ENCODE measurements around the gene POGZ.

Gene POGZ

GRCh38 chr1:151402764-151403163 is 56.5 kb downstream of the POGZ start:
- Histone ChIP-seq H3K36me3 (ENCODE audit: insufficient read depth, low read length) (peaks cover 62% of the 10 kb centered on the region), H4K20me1 (ENCODE audit: insufficient read depth, low read length, poor library complexity, severe bottlenecking) (peaks cover 21% of the 10 kb centered on the region), H3K27me3 (ENCODE audit: insufficient read depth, low read length, poor library complexity, severe bottlenecking) (no peaks in the 10 kb centered on the region), H2AFZ (ENCODE audit: low read length) (no peak overlapping the region), H3K4me1 (ENCODE audit: insufficient read depth, low read length, poor library complexity, severe bottlenecking) (peaks cover 10% of the 10 kb centered on the region), H3K9me3 (ENCODE audit: insufficient read depth, low read depth, low read length) (no peaks in the 10 kb centered on the region), H3F3A (ENCODE audit: low read depth) (peaks cover 15% of the 10 kb centered on the region; the same call in 1 of the 2 replicates), H3K4me3 (ENCODE audit: low read length, poor library complexity, severe bottlenecking) (no peak overlapping the region), H3K9ac (ENCODE audit: low read depth, low read length, poor library complexity, severe bottlenecking) (no peak overlapping the region), H3K9me2 (replicated peaks; ENCODE audit: low read depth, low read length) (no peaks in the 10 kb centered on the region), H3K79me2 (ENCODE audit: insufficient read depth, low read length) (peaks cover 22% of the 10 kb centered on the region), H3K4me2 (ENCODE audit: low read depth, low read length, poor library complexity, severe bottlenecking) (no peak overlapping the region)
- no peak for TF ChIP-seq EZH2phosphoT487 (IDR thresholded peaks at IDR 0.05; ENCODE audit: borderline replicate concordance)
- no peak for TF ChIP-seq CTCF (conservative IDR thresholded peaks at IDR 0.05; ENCODE audit: low read length)

GRCh38 chr1:151401860-151402259 is 57.4 kb downstream of the POGZ start:
- no peak overlapping the region for H3K4me3 ChIP-seq (ENCODE audit: low read length, poor library complexity, severe bottlenecking)
- no peaks in the 10 kb centered on the region for H3K9me2 ChIP-seq (replicated peaks; ENCODE audit: low read depth, low read length)
- peaks cover 55% of the 10 kb centered on the region; the same call in 1 of the 2 replicates for H3K36me3 ChIP-seq (ENCODE audit: insufficient read depth, low read length)
- H4K20me1 ChIP-seq (ENCODE audit: insufficient read depth, low read length, poor library complexity, severe bottlenecking): peaks cover 21% of the 10 kb centered on the region
- no peaks in the 10 kb centered on the region for H3K27me3 ChIP-seq (ENCODE audit: insufficient read depth, low read length, poor library complexity, severe bottlenecking)
- no peak overlapping the region for H3K9ac ChIP-seq (ENCODE audit: low read depth, low read length, poor library complexity, severe bottlenecking)
- no peak overlapping the region for H3K4me2 ChIP-seq (ENCODE audit: low read depth, low read length, poor library complexity, severe bottlenecking)
- no peaks in the 10 kb centered on the region for H3K9me3 ChIP-seq (ENCODE audit: insufficient read depth, low read depth, low read length)
- H3K4me1 ChIP-seq (ENCODE audit: insufficient read depth, low read length, poor library complexity, severe bottlenecking): peaks cover 10% of the 10 kb centered on the region
- H2AFZ ChIP-seq (ENCODE audit: low read length): no peak overlapping the region
- TF ChIP-seq CTCF (conservative IDR thresholded peaks at IDR 0.05; ENCODE audit: low read length): no peak
- no peak for TF ChIP-seq EZH2phosphoT487 (IDR thresholded peaks at IDR 0.05; ENCODE audit: borderline replicate concordance)
- H3F3A ChIP-seq (ENCODE audit: low read depth): peaks cover 15% of the 10 kb centered on the region; the same call in 1 of the 2 replicates
- H3K79me2 ChIP-seq (ENCODE audit: insufficient read depth, low read length): peaks cover 22% of the 10 kb centered on the region

GRCh38 chr1:151401125-151401788 is 58.0 kb downstream of the POGZ start:
- Histone ChIP-seq H3K27me3 (ENCODE audit: insufficient read depth, low read length, poor library complexity, severe bottlenecking) (no peaks in the 10 kb centered on the region), H3K9me2 (replicated peaks; ENCODE audit: low read depth, low read length) (no peaks in the 10 kb centered on the region), H3K9me3 (ENCODE audit: insufficient read depth, low read depth, low read length) (no peaks in the 10 kb centered on the region), H3K9ac (ENCODE audit: low read depth, low read length, poor library complexity, severe bottlenecking) (no peak overlapping the region), H3K36me3 (ENCODE audit: insufficient read depth, low read length) (peaks cover 49% of the 10 kb centered on the region; the same call in 1 of the 2 replicates), H3K4me1 (ENCODE audit: insufficient read depth, low read length, poor library complexity, severe bottlenecking) (peaks cover 10% of the 10 kb centered on the region), H3K79me2 (ENCODE audit: insufficient read depth, low read length) (peaks cover 22% of the 10 kb centered on the region), H3F3A (ENCODE audit: low read depth) (peaks cover 15% of the 10 kb centered on the region; the same call in 1 of the 2 replicates), H4K20me1 (ENCODE audit: insufficient read depth, low read length, poor library complexity, severe bottlenecking) (peaks cover 21% of the 10 kb centered on the region), H2AFZ (ENCODE audit: low read length) (no peak overlapping the region), H3K4me3 (ENCODE audit: low read length, poor library complexity, severe bottlenecking) (peak overlapping the region; percentile 96), H3K4me2 (ENCODE audit: low read depth, low read length, poor library complexity, severe bottlenecking) (peak overlapping the region; percentile 83)
- no peak for TF ChIP-seq CTCF (conservative IDR thresholded peaks at IDR 0.05; ENCODE audit: low read length)
- no peak for TF ChIP-seq EZH2phosphoT487 (IDR thresholded peaks at IDR 0.05; ENCODE audit: borderline replicate concordance)
